Measurements from ENCODE around the gene PGLYRP2.

The PGLYRP2 gene

GRCh38 chr19:15516363-15516762 is 37.1 kb upstream of the PGLYRP2 start:
- TF ChIP-seq CTCF (IDR thresholded peaks at IDR 0.05) = no peak

DNA sequence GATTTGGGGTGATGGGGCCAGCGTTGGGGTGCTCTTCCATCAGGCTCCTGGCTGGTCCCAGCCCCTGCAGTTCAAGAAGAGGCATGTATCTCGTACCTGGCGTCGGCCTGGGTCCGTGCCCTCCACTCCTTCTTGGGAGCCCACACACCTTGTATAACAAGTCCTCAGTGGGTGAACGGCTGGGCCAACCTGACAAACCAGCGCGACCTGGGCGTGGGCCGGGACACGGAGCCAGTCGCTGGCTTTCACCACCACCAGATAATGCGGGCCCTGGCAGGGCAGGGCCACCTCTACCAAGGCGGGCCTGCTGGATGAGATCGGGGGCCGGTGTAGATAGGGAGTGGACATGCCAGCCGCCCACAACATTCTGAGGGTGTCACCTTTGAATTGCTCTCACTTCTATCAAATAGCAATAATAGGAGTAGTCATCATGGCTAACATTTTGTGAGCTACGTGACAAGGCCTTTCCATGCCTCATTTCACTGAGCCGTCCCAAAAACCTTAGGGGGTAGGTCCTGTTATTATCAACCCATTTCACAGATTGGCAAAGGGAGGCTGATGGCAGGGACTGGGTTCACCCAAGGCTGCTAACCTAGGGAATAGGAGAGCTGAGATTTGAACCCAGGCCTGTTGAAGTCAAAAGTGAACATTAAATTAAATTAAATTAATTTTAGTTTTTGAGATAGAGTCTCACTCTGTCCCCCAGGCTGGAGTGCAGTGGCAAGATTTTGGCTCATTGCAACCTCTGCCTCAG is 32.5 kb upstream of the PGLYRP2 start:
- no peak for TF ChIP-seq CTCF (IDR thresholded peaks at IDR 0.05)

- TF ChIP-seq CTCF (IDR thresholded peaks at IDR 0.05) = no peak
Measured at GRCh38 chr19:15508035-15508710, 28.9 kb upstream of the PGLYRP2 start, which contains the start of gene CYP4F22. TSS of gene CYP4F22 (plus strand) at chr19:15508525. CDS start at chr19:15525337, 16,812 bp downstream.

- TF ChIP-seq CTCF (IDR thresholded peaks at IDR 0.05) = no peak
Measured at GRCh38 chr19:15507068-15508034, 28.1 kb upstream of the PGLYRP2 start.

DNA sequence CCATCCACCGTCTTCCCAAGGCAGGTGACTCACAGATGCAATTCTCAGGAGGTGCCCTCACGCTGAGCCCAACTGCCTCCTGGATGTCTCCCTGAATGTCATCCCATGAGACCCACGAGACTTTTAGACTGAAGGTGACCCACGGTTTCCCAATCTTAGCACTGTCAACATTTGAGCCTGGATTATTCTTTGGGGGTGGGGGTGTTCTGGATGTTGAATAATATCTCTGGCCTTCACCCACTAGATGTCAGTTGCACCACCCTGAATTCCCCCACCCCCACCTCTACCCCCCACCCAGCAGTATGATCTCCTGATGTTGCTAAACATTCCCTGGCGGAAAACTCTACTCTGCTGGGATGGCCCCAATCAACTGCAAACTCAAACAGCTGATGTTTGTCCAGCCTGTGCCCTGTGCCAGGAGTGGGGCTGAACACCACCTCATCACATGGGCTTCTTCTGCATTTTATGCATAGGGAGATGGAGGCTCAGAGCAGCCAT is 26.8 kb upstream of the PGLYRP2 start:
- no peak for TF ChIP-seq CTCF (IDR thresholded peaks at IDR 0.05)

DNA sequence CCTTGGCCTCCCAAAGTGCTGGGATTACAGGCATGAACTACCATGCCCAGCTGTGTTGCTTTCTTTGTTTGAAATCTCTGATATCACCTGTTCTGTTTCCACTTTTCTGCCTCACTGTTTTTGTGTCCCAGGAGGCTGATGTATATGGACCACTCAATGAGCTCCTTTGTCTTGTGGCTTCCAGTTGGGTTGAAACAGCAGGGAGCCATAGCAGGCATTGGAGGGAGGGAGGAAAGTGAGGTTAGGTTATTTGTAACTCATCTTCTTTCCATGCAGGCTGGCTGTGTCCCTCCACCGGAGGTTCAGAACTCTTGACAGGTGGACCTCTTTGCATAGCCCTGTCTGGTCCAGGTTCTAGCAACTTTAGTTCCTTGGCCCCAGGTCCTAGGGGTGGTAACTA is 23.0 kb upstream of the PGLYRP2 start:
- TF ChIP-seq CTCF (IDR thresholded peaks at IDR 0.05) = no peak

DNA sequence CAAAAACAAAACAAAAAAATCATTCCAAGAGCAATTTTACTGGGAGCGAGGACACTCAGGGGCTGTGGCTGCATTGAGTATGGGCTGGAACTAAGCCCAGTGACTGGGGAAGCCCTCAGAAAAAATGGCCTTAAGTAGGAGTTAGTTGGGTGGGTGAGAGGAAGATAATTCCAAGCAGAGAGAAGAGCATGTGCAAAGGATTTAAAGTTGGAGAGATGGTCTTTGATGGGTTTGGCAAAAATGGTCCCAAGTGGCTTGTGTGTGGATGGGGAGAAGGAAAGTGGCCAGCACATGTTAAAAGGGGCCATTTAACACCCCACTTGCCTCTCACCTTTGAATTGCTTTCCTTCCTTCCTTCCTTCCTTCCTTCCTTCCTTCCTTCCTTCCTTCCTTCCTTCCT is 22.3 kb upstream of the PGLYRP2 start:
- no peak for TF ChIP-seq CTCF (IDR thresholded peaks at IDR 0.05)

Measured in LNCAP (cell line).